ENCODE data around the gene SLC17A9. TPM values are rescaled to one million over a fixed set of nuclear protein-coding genes. Genes with fewer than 3 reads are reported as not detected.
A peak's percentile ranks its signal among the peaks of the same experiment; 100 is the strongest.

Gene SLC17A9
- total RNA-seq, 1 experiment from 2014 or later = not detected

DNA sequence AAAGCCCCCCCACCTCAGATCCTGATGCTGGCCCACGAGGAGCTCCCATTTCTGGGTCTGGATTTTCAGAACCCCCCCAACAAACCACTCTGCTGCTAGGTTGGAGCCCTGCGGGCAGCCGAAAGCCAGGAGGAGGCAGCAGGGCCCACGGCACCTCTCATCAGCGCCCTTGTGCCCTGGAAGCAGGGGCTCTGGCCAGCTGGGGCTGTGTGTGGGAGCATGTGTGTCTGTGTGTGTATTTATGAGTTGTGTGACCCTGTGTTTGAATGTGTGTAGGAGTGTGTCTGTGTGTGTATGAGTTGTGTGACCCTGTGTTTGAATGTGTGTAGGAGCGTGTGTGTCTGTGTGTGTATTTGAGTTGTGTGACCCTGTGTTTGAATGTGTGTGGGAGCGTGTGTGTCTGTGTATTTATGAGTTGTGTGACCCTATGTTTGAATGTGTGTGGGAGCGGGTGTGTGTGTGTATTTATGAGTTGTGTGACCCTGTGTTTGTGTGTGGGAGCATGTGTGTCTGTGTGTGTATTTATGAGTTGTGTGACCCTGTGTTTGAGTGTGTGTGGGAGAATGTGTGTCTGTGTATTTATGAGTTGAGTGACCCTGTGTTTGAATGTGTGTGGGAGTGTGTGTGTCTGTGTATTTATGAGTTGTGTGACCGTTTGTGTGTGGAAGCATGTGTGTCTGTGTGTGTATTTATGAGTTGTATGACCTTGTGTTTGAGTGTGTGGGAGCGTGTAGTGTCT, 18.9 kb downstream of the SLC17A9 start:
- Histone ChIP-seq H3K9me3 (ENCODE audit: low read length) (no peaks in the 10 kb centered on the region), H3K36me3 (ENCODE audit: low read depth, low read length) (no peaks in the 10 kb centered on the region), H3K9me2 (replicated peaks; ENCODE audit: low read length) (no peaks in the 10 kb centered on the region), H3K27me3 (ENCODE audit: low read length) (peaks cover 31% of the 10 kb centered on the region), H3K9ac (ENCODE audit: low read length) (no peak overlapping the region), H3K79me2 (ENCODE audit: low read length) (no peaks in the 10 kb centered on the region), H3K4me1 (ENCODE audit: insufficient read depth, low read length) (peaks cover 5% of the 10 kb centered on the region; the same call in 1 of the 2 replicates), H2AFZ (ENCODE audit: low read length) (no peak overlapping the region), H3K4me2 (ENCODE audit: low read length) (no peak overlapping the region), H3K27ac (ENCODE audit: low read length) (no peak overlapping the region), H3F3A (ENCODE audit: low read length, unreplicated experiment) (no peaks in the 10 kb centered on the region), H3K4me3 (ENCODE audit: low read length) (no peak overlapping the region), H4K20me1 (ENCODE audit: low read length) (no peaks in the 10 kb centered on the region)
- TF ChIP-seq, protein P1, sequence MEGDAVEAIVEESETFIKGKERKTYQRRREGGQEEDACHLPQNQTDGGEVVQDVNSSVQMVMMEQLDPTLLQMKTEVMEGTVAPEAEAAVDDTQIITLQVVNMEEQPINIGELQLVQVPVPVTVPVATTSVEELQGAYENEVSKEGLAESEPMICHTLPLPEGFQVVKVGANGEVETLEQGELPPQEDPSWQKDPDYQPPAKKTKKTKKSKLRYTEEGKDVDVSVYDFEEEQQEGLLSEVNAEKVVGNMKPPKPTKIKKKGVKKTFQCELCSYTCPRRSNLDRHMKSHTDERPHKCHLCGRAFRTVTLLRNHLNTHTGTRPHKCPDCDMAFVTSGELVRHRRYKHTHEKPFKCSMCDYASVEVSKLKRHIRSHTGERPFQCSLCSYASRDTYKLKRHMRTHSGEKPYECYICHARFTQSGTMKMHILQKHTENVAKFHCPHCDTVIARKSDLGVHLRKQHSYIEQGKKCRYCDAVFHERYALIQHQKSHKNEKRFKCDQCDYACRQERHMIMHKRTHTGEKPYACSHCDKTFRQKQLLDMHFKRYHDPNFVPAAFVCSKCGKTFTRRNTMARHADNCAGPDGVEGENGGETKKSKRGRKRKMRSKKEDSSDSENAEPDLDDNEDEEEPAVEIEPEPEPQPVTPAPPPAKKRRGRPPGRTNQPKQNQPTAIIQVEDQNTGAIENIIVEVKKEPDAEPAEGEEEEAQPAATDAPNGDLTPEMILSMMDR (conservative IDR thresholded peaks at IDR 0.05; ENCODE audit: low read depth, low read length) = no peak
- TF ChIP-seq EZH2phosphoT487 (IDR thresholded peaks at IDR 0.05; ENCODE audit: borderline replicate concordance, low read length) (no peak), EZH2 (IDR thresholded peaks at IDR 0.05; ENCODE audit: low read length, unreplicated experiment) (no peak)
- intact Hi-C loops (cut with micrococcal nuclease) = no loop called here
- no TSS peak for BruUV-seq (replicated peaks)
- ATAC-seq (no peak), DNase-seq (no peak)
- POLR2A ChIA-PET (ENCODE audit: unreplicated experiment) = no interaction called here
- CTCF ChIA-PET = no interaction called here

DNA sequence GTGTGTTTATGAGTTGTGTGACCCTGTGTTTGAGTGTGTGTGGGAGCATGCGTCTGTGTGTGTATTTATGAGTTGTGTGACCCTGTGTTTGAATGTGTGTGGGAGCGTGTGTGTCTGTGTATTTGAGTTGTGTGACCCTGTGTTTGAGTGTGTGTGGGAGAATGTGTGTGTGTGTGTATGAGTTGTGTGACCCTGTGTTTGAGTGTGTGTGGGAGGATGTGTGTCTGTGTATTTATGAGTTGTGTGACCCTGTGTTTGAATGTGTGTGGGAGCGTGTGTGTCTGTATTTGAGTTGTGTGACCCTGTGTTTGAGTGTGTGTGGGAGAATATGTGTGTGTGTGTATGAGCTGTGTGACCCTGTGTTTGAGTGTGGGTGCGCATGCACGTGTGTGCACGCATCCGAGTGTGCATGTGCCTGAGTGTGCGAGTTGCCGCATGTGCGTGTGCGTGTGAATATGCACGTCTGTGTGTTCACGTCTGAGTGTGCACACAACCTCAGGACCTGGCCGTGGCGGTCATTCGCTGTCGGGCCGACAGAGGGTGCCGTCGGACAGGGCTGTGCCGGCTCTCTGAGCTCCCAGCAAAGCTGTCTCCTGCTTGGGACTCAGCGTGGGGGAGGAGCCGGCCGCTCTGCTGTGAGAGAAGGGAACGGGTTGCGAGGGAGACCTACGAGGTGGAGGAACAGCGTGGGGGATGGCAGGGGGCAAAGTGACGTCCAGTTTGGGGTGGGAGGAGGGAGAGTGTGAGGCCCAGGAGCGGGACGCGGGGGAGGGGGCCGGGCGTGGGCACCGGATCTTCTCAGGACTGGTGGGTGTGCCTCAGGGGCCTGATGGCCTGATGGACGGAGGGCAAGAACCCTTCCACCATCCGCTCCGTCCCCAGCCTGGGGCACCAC, 19.7 kb downstream of the SLC17A9 start:
- Histone ChIP-seq H3K27me3 (ENCODE audit: low read length) (peaks cover 36% of the 10 kb centered on the region), H3K4me2 (ENCODE audit: low read length) (peak overlapping the region; percentile 84), H3K27ac (ENCODE audit: low read length) (no peak overlapping the region), H3K4me3 (ENCODE audit: low read length) (peak overlapping the region; percentile 60), H2AFZ (ENCODE audit: low read length) (peak overlapping the region; percentile 72), H3K9me3 (ENCODE audit: low read length) (no peaks in the 10 kb centered on the region), H3K4me1 (ENCODE audit: insufficient read depth, low read length) (peaks cover 5% of the 10 kb centered on the region; the same call in 1 of the 2 replicates), H3K9me2 (replicated peaks; ENCODE audit: low read length) (no peaks in the 10 kb centered on the region), H3K79me2 (ENCODE audit: low read length) (no peaks in the 10 kb centered on the region), H3K9ac (ENCODE audit: low read length) (no peak overlapping the region), H3K36me3 (ENCODE audit: low read depth, low read length) (no peaks in the 10 kb centered on the region), H3F3A (ENCODE audit: low read length, unreplicated experiment) (no peaks in the 10 kb centered on the region), H4K20me1 (ENCODE audit: low read length) (no peaks in the 10 kb centered on the region)
- ATAC-seq (peak; percentile 93), DNase-seq (peak; percentile 86)
- ChIA-PET CTCF (interaction anchor here (0.5 to 1.2 kb wide), 8 partner anchors 13 to 243 kb away, joined by 3 to 34 read pairs (median 4); no protein-coding TSS in a partner anchor), POLR2A (ENCODE audit: unreplicated experiment) (interaction anchor here (0.6 kb wide), 1 partner anchor 84 kb away, joined by 3 read pairs; no protein-coding TSS in a partner anchor)
- intact Hi-C loops (cut with micrococcal nuclease) = loop anchor here (1.0 kb wide), 1 partner anchor 37 kb away; no protein-coding TSS in a partner anchor
- BruUV-seq (replicated peaks) = no TSS peak
- TF ChIP-seq EZH2 (IDR thresholded peaks at IDR 0.05; ENCODE audit: low read length, unreplicated experiment) = no peak
- no peak for TF ChIP-seq EZH2phosphoT487 (IDR thresholded peaks at IDR 0.05; ENCODE audit: borderline replicate concordance, low read length)
- TF ChIP-seq, protein P1 (conservative IDR thresholded peaks at IDR 0.05; ENCODE audit: low read depth, low read length) = peak; percentile 88
